ENCODE data around the gene POP5.

POP5 gene

DNA sequence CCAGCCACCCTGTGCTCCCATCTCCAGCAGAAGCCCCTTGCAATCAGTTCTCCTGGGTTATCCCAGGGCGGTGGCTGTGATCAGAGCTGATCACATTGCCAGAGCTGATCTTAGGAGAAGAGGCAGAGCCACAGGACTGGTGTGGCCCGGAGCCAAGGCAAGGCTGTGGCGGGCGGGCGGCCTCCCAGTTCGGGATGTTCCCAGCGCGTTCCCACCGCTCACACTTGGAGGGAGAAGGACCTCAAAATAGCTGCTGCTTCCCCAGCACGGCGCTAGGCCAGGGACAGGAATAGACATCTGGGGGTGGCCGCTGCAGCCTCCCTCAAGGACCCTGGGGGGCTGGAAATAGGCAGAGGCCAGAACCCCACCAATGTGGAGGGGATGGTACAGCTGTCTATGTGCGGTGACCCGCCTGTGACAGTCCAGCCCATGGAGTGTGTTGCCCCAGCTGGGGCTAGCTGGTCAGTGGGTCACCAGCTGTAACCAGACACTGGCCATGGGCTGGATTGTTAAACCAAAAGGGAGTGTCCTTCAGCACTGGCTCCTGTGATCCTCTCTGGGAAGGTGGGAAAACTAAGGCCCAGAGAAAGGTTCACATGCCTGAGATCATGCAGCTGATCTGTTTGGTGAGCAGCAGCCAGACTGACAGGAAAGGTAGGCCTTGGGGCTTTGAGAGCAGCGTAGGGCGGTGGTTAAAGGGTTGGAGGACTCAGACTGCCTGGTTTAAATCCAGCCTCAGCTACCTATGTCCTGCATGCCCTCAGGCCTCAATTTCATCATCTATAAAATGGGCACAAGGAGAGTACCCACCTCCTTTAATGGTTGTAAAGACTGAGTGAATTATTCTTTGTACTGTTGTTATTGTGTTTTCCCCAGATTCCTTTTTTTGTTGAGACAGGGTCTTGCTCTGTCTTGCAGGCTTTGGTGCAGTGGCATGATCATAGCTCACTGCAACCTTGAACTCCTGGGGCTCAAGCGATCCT, 8.0 kb upstream of the POP5 start:
- DNase-seq, result no peak

DNA sequence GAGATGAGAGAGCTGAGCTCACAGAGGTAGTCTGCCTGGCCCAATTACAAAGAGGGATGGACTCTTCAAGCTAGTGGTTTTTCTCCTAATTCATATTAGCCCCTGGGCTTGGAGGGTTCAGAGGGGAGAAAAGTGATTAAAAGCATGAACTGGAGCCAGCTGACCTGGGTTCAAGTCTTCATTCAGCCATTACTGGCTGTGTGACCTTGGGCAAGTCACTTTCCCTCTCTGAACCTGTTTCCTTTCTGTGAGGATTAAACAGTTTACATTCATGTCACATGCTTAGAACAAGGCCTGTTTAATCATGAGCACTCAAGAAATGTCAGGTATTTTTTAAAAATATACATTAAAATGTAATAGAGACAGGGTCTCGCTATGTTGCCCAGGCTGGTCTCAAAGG, 7.2 kb upstream of the POP5 start:
- no peak for DNase-seq

DNA sequence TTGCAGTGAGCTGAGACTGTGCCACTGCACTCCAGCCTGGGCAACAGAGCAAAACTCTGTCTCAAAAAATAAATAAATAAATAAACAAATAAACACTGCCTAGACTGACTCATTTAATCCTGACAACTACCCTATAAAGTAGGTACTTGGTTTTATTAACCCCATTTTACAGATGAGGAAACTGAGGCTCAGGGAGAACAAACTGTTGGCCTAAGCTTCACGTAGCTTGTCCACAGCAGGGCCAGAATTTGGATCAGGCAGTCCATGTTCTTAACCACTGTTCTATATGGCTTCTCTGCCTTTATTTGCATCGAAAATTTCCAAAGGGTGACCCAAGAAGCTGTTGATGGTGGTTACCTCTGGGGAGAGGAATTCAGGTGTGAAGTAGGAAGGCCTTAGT, 5.7 kb upstream of the POP5 start:
- DNase-seq, result no peak

DNA sequence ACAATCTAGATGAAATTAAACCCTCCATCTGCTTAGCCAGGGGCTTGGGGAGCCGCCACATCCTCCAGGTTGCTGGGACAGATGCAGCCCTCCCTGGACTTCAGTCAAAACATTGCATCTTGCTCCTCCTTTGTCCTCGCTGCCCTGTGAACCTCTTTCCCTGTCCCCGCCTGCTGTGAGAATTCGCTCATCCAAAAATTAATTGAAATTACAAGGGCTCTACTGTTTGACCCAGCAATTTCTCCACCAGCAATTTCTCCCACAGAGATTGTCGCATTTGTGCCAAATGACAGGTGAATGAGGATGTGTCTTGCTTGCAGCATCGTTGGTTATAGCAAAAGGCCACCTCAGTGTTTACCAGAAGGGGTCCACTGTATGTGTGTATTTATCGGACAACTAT, 5.0 kb upstream of the POP5 start:
- no peak for DNase-seq

DNA sequence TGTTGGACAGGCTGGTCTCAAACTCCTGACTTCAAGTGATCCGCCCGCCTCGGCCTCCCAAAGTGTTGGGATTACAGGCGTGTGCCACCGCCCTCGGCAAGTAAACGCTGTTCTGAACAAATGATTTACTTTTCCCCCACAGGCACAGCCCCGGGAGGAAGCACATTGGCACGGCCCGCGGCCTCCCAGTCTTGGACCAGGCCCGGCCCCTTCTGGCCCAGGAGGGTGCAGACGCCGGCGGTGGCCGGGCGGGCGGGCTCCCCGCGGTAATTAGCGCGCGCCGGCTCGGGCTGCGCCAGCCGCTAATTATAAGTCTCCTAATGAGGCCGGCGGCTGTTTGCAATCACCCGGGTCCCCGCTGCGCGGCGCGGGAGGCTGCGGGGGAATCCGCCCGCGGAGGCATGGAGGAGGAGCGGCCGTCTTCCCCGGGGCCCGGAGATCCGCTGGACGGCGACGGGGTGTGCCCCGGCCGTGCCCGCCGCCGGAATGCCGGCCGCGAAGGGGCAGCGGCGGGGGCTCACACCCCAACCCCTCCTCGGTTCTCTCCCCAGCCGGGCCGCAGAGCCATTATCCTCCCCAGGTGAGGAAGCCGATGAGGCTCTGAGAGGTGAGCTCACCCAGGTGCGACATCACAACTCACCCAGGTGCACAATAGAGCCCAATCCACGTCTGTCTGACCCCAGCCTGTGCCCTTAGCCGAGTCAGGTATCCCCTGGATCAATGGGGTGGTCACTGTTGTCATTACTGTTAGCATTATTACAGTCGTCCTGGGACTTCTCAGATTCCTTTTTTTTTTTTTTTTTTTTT, 3.3 kb upstream of the POP5 start:
- DNase-seq, result peak; percentile 62 to 67

DNA sequence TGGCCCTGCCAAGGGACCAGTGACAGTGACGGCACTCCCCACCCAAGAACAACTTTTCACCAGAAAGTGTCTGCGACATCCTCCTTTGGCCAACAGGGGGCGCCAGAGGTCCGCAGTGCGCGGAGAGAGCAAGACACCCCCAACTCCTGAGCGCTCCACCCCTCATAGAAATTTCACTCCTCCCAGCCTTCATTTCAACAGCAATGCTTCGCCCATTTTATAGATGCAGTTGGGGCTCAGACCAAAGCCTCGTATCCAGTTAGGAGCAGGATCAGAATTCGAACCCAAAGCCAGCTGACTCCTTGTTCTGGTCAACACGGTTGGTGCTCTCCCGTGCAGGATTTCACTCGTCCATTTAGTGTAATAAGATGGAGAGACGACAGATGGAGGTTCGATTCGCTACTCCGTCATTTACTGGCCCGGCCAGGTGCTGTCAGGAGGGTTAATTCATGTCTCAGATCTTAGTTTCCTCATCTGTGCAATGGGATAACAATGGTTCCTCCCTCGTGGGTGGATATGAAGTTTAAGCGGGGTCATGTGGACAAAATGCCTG, 2.4 kb upstream of the POP5 start:
- DNase-seq, result peak; percentile 89 to 94

DNA sequence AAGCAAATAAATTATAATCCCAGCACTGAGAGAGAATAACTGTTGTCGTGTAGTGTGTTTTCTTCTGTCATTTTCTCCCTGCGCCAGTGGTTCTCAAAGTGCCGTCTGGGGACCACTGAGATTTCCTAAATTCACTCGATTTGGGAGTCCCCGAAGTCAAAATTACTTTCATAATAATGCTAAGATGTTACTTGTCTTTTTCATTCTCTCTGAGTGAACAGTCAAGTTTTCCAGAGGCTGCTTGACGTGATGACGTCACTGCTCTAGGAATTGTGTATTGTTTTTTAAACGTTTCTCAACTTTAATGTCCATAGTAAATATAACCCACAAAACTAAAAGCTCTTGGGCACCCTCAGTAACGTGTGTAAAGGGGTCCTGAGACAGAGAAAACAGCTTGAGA, 796 bp upstream of the POP5 start:
- peak in 1 of 2 donors; percentile 10 for DNase-seq

DNA sequence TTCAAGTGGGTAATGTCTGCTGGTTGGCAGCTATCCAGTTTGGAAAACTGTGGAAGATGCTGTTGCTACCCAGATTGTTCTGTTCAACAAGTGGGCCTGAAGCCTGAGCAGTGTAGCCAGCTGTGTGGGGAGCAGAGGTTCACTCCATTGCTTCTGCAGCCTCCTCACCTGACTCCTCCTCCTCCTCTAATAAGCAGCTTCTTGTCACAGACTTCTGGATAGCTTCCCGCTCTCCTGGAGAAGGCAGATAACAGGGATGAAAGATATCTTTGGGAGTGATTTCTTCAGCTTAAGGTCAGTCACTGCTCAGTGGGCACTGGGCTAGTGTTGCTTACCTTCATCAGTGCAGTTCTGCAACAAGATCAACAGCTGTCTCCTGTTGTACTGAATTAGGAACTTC, 2.0 kb downstream of the POP5 start:
- no peak for DNase-seq

DNA sequence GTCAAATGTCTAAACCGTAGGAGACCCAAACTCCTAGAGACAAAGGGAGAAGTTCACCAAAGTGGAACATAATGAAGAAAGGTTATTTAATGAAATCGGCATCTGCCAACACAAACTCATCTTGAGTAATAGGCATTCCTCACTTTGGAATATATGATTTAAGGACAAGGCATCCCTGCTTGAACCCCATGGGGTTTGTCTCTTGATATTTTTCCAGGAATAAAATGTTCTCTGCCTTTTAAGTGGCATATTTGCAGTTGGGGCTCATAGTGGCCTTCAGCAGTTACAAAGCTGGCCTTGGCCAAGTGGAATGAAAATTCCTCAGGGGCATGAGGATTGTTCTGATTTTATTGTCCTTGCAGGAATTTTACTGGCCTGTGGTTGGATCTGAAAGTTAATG, 7.1 kb downstream of the POP5 start:
- no peak for DNase-seq

DNA sequence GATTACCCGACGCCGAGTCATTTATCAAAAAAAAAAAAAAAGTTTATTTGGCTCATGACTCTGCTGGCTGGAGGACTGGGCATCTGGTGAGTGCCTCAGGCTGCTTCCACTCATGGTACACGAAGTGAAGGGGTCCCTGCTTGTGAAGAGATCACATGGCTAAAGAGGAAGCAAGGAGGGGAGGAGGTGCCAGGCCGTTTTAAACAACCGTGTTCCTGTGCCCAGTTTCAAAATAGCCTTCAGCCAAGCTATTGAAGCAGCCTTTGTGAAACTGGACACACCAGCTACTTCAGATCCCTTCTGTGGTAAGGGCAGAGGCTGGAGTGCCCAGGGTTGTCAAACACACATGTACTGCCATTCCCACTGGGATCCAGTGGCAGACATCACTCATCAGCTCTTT, 7.6 kb downstream of the POP5 start:
- no peak for DNase-seq

DNA sequence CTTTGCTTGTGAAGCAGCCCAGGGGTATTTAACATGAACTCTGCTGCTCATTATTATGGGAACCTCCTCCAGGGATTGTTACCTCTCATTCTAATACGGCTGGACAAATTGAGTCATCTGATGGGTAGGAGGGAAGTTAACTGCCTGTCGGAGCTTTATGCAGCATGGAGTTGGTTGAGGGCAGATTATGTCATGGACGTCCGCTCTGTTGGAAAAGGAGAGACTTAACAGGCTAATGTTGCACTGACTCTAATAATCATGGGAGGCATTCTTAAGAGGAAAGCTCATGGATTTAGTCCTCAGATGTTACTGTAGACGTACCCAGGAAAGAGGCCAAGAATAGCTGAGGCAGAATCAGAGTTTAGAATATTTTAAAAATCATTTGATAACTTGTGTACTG, 9.9 kb downstream of the POP5 start:
- DNase-seq, result no peak

DNA sequence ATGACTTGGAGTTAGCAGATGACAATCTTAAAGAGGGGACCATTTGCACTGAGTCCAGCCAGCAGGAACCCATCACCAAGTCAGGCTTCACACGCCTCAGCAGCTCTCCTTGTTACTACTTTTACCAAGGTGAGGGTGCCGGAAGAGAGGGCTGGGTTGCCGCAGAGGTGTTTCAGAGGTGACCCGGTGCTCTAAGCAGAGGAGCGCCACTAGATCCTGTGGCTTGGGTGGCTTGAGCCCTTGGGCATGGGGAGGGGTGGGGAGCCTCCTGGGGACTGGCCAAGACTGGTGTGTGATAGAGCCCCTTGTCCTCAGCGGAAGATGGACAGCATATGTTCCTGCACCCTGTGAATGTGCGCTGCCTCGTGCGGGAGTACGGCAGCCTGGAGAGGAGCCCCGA, 17.7 kb downstream of the POP5 start:
- no peak for DNase-seq

DNA sequence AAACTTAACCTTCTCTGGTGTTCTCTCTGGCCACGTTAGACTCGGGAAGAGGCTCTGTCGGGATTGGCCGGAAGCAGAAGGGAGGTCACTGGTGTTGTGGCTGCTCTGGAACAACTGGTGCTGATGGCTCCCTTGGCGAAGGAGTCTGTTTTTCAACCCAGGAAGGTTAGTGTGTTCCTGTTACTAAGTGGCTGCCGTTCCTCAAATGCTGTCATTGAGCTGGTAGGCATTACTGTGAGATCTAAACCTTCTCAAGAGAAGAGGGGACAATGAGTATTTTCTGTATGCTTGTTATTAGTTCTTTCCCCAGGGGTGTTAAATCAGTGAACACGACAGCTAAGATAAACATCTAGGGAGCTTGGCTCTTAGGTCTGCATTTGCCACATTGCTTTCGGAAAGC, 18.3 kb downstream of the POP5 start:
- DNase-seq, result no peak

DNA sequence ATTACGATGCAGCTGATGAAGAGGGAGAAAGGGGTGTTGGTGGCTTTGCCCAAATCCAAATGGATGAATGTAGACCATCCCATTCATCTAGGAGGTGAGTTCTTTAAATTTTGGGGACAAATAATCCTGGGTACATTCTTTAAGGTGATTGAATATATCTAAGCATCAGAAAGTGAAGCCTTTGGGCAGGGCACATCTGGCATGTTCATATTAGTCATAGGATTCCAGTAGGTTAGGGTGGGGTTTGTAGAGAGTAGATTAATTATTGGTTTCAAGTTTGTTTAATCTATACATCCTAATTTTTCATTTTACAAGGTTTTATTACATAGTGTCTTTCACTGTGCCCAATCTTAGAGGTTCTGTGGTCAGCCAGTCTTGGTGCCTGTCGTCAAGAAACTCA, 23.6 kb downstream of the POP5 start:
- no peak for DNase-seq

DNA sequence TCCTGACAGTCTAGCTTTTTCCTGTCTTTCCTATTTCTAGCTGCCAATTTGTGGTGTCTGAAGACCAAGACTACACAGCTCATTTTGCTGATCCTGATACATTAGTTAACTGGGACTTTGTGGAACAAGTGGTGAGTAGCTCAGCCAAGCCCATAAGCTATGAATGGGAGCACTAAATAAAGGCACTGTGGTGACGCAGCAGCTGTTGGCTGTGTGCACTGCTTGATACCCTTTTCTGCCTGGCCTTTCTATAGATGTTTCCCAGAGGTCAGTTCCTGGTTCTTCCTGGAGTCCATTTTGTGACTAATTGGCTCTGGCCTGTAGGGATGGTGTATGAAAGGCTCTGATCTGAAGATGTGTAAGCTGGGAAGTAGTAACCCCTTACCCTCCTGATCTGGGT, 26.5 kb downstream of the POP5 start:
- DNase-seq, result no peak

DNA sequence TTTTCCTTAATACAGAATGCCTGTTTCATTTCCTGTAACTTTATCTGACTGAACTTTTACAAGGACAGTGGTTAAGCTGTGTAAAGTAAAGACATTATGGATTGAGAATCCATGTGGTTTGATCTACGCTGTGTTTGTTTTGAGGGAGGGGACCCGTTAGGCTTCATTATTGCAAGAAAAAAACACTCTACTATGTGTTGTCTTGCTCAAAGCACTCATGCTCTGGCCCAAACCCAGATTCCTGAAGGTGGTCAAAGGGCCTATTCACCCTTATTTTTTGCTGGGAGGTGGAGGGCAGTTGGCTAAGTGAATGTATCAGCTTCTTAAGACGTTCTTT, 35.2 kb downstream of the POP5 start:
- no peak for DNase-seq

DNA sequence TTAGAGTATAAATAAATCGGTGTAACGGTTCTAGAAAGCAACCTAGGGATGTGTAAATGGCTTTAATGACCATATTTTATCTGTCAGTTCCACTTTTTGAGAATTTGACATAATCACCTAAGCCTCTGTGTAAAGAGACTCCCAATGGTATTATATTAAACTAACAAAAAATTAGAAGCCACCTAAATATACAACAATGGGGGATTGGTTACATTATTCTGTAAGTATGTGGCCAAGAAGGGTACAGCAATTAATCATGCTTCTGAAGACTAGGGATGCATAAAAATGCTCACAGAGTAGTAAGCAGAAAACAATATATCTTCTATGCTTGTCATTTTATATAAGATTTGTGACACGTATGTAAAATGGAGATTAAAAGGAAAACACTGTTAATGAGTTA, 36.5 kb downstream of the POP5 start:
- no peak for DNase-seq

DNA sequence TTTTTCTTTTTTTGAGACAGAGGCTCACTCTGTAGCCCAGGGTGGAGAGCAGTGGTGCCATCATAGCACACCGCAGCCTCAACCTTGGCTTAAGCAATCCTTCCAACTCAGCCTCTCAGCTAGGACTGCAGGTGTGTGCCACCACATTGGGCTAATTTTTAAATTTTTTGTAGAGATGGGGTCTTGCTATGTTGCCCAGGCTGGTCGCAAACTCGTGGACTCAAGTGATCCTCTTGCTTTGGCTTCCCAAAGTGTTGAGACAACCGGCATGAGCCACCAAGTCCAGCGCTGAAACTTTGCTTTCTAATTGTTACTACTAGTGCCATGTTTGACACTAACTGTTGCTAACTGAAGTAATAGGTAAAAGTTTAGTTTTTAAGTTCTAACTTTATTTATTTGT, 39.0 kb downstream of the POP5 start:
- no peak for DNase-seq

DNA sequence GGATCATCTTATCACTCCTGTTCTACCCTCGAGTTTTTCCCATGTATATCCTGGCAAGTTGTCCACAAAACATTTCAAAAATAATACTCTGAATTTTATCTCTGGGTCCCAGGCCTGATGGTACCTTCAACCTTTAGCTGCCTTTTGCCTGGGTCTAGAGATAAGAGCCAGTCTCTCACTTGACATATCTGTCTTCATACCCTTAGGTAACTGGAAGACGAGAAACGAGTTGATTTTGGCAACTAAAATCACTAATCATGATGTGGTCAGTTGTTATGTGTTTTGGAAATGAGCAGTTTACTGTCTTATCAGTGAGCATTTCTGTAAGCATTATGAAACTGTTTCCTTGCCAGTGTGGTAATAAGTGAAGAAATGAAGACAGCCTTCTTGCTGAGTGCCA, 40.8 kb downstream of the POP5 start:
- no peak for DNase-seq

DNA sequence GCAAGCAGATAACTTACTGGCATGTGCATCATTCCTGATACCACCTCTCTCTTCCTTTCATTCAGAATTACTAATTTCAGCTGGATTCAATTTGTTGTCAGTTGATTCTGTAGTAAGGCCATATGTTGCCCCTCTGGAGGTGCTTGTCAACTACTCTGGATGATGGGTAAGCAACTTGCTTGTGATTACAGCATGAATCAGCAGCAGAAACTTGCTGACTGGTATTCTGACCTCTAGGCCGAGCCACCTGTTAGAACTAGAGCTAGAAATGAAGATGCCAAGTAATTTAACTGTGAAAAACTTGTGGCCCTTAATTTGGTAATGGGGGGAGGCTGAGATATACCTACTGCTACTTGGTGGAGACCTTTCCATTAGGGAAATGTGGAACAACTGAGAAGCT, 41.9 kb downstream of the POP5 start:
- no peak for DNase-seq

DNA sequence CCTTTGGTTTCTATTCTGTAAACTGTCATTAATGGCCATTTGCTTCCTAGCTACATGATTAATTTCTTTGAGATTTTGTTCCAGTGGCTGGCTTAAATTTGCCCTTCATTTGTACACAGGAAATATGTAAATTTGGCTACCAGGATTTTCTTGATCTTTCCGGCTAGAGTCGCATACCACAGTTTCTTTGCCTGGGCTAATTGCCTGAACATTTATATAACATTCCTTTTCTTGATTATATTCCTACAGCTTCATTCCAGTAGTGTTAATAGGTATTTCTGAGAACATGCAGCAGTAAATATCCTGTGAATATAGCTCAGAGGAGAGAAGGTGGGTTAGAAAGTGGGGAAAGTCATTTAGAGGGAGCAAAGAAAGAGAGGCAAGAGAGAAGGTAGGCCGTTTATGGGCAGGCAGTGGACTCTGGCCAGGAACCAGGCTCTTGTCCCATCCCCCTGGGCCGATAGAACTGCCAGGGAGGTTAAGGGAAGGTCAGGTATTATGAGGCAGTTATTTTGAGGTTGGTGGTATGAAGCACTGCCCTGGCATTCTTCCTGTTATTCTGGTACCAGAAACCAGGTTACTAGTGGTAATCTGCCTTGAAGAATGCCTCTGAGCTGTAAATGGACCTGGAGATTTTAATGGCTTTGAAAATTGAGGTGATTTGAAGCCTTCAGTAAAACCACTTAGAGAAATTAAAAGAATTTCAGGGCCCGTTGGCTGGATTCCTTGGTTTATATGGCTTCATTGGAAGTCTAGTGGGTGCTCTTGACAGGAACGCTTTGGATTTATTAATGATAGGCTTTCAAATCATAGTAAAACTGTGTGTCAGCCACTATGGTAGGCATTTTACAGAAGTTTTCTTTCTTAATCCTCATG, 42.7 kb downstream of the POP5 start:
- no peak for DNase-seq

DNA sequence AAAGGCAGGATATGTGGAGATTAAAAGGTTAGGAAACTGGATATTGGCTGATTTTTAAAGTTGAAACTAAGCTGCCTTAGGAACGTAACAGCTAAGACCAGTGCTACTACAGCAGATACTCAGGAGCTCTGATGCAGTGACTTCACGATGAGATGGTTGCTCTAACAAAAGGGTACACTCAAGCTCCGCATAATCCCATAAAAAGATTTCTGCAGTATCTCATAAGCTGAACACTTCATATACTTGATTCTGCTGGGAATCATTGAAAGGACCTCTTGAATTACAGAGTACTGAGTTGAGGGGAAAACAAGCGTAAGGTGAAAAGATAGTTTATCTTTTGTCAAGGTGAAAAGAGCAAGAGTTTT, 43.4 kb downstream of the POP5 start:
- DNase-seq, result no peak
